ENCODE results near the gene ULK3.

The ULK3 gene

GRCh38 chr15:74873036-74873755, 30.2 kb upstream of the ULK3 start, which contains the start of gene SCAMP2:
TSS of gene SCAMP2 (minus strand) at chr15:74873365. CDS start at chr15:74873255, 110 bp downstream.
- ATAC-seq: peak; percentile 94
- Mint-ChIP-seq H3K4me1 (peaks cover 68% of the 10 kb centered on the region), H3K27me3 (no peaks in the 10 kb centered on the region), H3K4me3 (peak within 1 kb of the TSS; percentile 96 to 98), H3K9me3 (peaks cover 0 to 7% of the 10 kb centered on the region in 2 donors), H3K27ac (peak within 1 kb of the TSS; percentile 94 to 98)
- DNase-seq: peak; percentile 92 to 93

GRCh38 chr15:74872702-74873035, 29.7 kb upstream of the ULK3 start:
- H3K9me3 Mint-ChIP-seq: peaks cover 0 to 7% of the 10 kb centered on the region in 2 donors
- H3K27me3 Mint-ChIP-seq: no peaks in the 10 kb centered on the region
- peak overlapping the region; percentile 96 to 98 for H3K4me3 Mint-ChIP-seq
- peaks cover 73% of the 10 kb centered on the region for H3K4me1 Mint-ChIP-seq
- DNase-seq: no peak
- no peak for ATAC-seq
- peak overlapping the region; percentile 93 to 98 for H3K27ac Mint-ChIP-seq

- peak overlapping the region; percentile 73 to 98 for H3K4me3 Mint-ChIP-seq
- ATAC-seq (no peak), DNase-seq (no peak)
- H3K27me3 Mint-ChIP-seq: no peaks in the 10 kb centered on the region
- peaks cover 88% of the 10 kb centered on the region for H3K4me1 Mint-ChIP-seq
- H3K27ac Mint-ChIP-seq: peak overlapping the region; percentile 73 to 83
- H3K9me3 Mint-ChIP-seq: peaks cover 0 to 7% of the 10 kb centered on the region in 2 donors
Observed at GRCh38 chr15:74870436-74871215, 27.7 kb upstream of the ULK3 start.

GRCh38 chr15:74869726-74870407, 26.9 kb upstream of the ULK3 start:
- DNase-seq: peak; percentile 21 to 63
- H3K4me3 Mint-ChIP-seq: peak overlapping the region; percentile 73 to 98
- ATAC-seq: peak; percentile 76
- H3K9me3 Mint-ChIP-seq: no peaks in the 10 kb centered on the region
- no peaks in the 10 kb centered on the region for H3K27me3 Mint-ChIP-seq
- peaks cover 88% of the 10 kb centered on the region for H3K4me1 Mint-ChIP-seq
- H3K27ac Mint-ChIP-seq: peak overlapping the region; percentile 72 to 81

- Mint-ChIP-seq H3K9me3 (no peaks in the 10 kb centered on the region), H3K27me3 (no peaks in the 10 kb centered on the region), H3K4me1 (peaks cover 92% of the 10 kb centered on the region), H3K27ac (no peak overlapping the region), H3K4me3 (peak overlapping the region; percentile 73 to 98)
- no peak for ATAC-seq
- no peak for DNase-seq
Observed at GRCh38 chr15:74869372-74869725, 26.4 kb upstream of the ULK3 start.

GRCh38 chr15:74868059-74868458, 25.1 kb upstream of the ULK3 start:
- H3K27ac Mint-ChIP-seq: peak overlapping the region in 1 of 2 donors; percentile 48
- no peak for ATAC-seq
- no peak for DNase-seq
- peaks cover 94% of the 10 kb centered on the region for H3K4me1 Mint-ChIP-seq
- no peaks in the 10 kb centered on the region for H3K27me3 Mint-ChIP-seq
- H3K4me3 Mint-ChIP-seq: peak overlapping the region; percentile 6 to 52
- no peaks in the 10 kb centered on the region for H3K9me3 Mint-ChIP-seq

- no peaks in the 10 kb centered on the region for H3K27me3 Mint-ChIP-seq
- DNase-seq (no peak), ATAC-seq (no peak)
- H3K9me3 Mint-ChIP-seq: no peaks in the 10 kb centered on the region
- H3K4me1 Mint-ChIP-seq: peaks cover 91% of the 10 kb centered on the region
- H3K27ac Mint-ChIP-seq: peak overlapping the region in 1 of 2 donors; percentile 48
- H3K4me3 Mint-ChIP-seq: peak overlapping the region; percentile 6 to 52
Observed at GRCh38 chr15:74867466-74868038, 24.6 kb upstream of the ULK3 start.

- no peak overlapping the region for H3K27ac Mint-ChIP-seq
- H3K9me3 Mint-ChIP-seq: no peaks in the 10 kb centered on the region
- DNase-seq (no peak), ATAC-seq (no peak)
- H3K4me1 Mint-ChIP-seq: peaks cover 76% of the 10 kb centered on the region
- no peaks in the 10 kb centered on the region for H3K27me3 Mint-ChIP-seq
- no peak overlapping the region for H3K4me3 Mint-ChIP-seq
Observed at GRCh38 chr15:74866090-74866489, 23.1 kb upstream of the ULK3 start.

GRCh38 chr15:74865316-74865715, 22.4 kb upstream of the ULK3 start:
- ATAC-seq (no peak), DNase-seq (no peak)
- Mint-ChIP-seq H3K4me1 (peaks cover 68% of the 10 kb centered on the region), H3K27me3 (no peaks in the 10 kb centered on the region), H3K4me3 (no peak overlapping the region), H3K27ac (peak overlapping the region in 1 of 2 donors; percentile 87), H3K9me3 (no peaks in the 10 kb centered on the region)

- peaks cover 66% of the 10 kb centered on the region for H3K4me1 Mint-ChIP-seq
- no peak overlapping the region for H3K4me3 Mint-ChIP-seq
- DNase-seq (no peak), ATAC-seq (no peak)
- H3K27me3 Mint-ChIP-seq: no peaks in the 10 kb centered on the region
- H3K9me3 Mint-ChIP-seq: no peaks in the 10 kb centered on the region
- no peak overlapping the region for H3K27ac Mint-ChIP-seq
Observed at GRCh38 chr15:74864296-74864695, 21.3 kb upstream of the ULK3 start.

- no peaks in the 10 kb centered on the region for H3K27me3 Mint-ChIP-seq
- peaks cover 66% of the 10 kb centered on the region for H3K4me1 Mint-ChIP-seq
- no peak for DNase-seq
- H3K9me3 Mint-ChIP-seq: no peaks in the 10 kb centered on the region
- peak; percentile 77 for ATAC-seq
- peak overlapping the region in 1 of 2 donors; percentile 42 for H3K27ac Mint-ChIP-seq
- no peak overlapping the region for H3K4me3 Mint-ChIP-seq
Observed at GRCh38 chr15:74863239-74864056, 20.5 kb upstream of the ULK3 start.

GRCh38 chr15:74858369-74858740, 15.4 kb upstream of the ULK3 start:
- H3K4me3 Mint-ChIP-seq: peak overlapping the region; percentile 19 to 21
- H3K9me3 Mint-ChIP-seq: no peaks in the 10 kb centered on the region
- ATAC-seq (peak; percentile 37), DNase-seq (no peak)
- H3K27ac Mint-ChIP-seq: peak overlapping the region in 1 of 2 donors; percentile 82
- H3K27me3 Mint-ChIP-seq: no peaks in the 10 kb centered on the region
- H3K4me1 Mint-ChIP-seq: peaks cover 42% of the 10 kb centered on the region

GRCh38 chr15:74857671-74858368, 14.9 kb upstream of the ULK3 start:
- peak; percentile 87 for ATAC-seq

GRCh38 chr15:74857082-74857655, 14.2 kb upstream of the ULK3 start:
- DNase-seq (no peak), ATAC-seq (peak; percentile 19)
- H3K4me1 Mint-ChIP-seq: peaks cover 40% of the 10 kb centered on the region
- peak overlapping the region in 1 of 2 donors; percentile 77 for H3K27ac Mint-ChIP-seq
- H3K9me3 Mint-ChIP-seq: no peaks in the 10 kb centered on the region
- no peaks in the 10 kb centered on the region for H3K27me3 Mint-ChIP-seq
- H3K4me3 Mint-ChIP-seq: no peak overlapping the region

More at GRCh38 chr15:74857671-74858368, 14.9 kb upstream of the ULK3 start:
- DNase-seq: no peak
- peak overlapping the region in 1 of 2 donors; percentile 82 for H3K27ac Mint-ChIP-seq
- H3K9me3 Mint-ChIP-seq: no peaks in the 10 kb centered on the region
- H3K4me1 Mint-ChIP-seq: peaks cover 40% of the 10 kb centered on the region
- no peaks in the 10 kb centered on the region for H3K27me3 Mint-ChIP-seq
- peak overlapping the region in 1 of 2 donors; percentile 39 for H3K4me3 Mint-ChIP-seq

All from stimulated activated naive CD8-positive, alpha-beta T cell treated with anti-CD3 and anti-CD28 coated beads, Interleukin-15, amount 100 ng/mL, for 72 hours (primary cell).